GM19372 (cell line): ENCODE data around the gene UIMC1.

Source experiments
- ATAC-seq: cut with Tn5 transposase; IDR thresholded peaks from one replicate; pipeline ENCODE4 v1.9.1; 2021; ENCODE audit warnings: mild to moderate bottlenecking, low read depth, moderate library complexity; ENCODE audit not compliant: unreplicated experiment

The UIMC1 gene

DNA sequence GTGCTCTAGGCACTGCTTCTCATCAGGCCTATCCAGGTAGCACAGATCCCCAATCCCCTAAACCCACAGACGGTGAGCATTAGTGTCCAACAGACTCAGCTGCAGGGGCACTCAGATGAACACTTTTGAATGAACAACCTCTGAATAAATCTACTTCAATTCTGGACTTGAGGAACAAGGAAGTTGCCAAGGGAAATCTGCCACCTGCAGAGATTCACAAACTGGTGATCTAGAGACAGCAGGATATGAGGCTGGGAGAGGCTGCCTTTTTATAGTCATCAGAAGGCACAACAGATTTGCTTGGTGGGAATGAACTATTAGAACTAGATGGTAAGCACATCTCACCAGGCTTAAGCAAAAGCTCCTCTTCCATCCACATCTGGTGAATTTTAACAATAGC lies 100.5 kb downstream of the UIMC1 start:
- no peak for ATAC-seq

DNA sequence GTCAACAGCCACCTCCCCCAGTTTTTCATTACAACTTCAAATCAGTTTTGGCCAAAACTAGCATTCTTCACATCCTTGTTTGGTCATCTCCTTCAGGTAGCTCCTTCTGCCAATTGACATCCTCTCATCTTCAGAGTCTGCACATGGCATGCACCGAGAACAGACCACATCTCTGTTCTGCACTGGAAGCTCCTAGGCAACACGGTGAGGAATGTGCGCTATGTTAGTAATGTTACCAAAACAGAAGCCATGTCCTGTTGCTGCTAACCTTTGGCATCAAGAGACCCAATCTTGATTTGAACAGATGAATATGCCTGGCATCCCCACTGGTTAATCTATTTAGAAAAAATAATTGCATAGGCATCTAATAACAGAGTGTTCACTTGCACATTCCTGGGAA lies 102.3 kb downstream of the UIMC1 start:
- no peak for ATAC-seq

DNA sequence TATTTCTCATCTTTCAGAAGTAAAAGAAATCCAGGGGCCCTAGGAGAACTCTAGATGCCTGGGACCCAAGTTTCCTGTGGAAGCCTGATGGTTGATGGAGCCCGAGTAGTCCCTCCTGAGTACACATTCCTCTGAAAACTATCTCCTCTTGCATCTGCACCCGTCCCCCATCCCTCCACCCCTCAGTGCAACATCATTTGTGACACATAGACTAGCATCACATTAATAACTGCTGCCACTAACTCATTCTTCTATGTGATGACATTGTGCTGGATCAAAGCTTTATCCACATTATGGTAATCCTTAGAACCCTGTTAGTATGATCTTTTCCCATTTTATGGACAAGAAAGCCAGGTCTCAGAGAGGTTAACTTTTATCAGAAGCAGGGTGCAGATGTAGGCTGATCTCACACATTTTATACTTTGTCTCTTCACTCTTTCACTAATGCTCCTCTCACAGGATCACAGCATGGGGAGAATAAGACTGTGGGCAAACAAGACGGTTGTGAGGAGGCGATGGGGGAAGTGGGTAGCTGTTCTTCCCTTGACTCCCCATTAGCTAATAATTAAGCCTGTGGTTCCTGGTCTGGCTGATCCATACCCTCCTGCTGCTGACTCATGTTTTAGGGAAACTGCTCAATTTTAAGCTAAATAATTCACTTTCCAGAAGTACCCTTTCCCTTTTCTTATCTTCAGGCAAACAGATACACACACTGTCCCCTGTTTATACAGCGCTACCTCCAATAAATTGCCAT lies 103.5 kb downstream of the UIMC1 start:
- ATAC-seq, result no peak

DNA sequence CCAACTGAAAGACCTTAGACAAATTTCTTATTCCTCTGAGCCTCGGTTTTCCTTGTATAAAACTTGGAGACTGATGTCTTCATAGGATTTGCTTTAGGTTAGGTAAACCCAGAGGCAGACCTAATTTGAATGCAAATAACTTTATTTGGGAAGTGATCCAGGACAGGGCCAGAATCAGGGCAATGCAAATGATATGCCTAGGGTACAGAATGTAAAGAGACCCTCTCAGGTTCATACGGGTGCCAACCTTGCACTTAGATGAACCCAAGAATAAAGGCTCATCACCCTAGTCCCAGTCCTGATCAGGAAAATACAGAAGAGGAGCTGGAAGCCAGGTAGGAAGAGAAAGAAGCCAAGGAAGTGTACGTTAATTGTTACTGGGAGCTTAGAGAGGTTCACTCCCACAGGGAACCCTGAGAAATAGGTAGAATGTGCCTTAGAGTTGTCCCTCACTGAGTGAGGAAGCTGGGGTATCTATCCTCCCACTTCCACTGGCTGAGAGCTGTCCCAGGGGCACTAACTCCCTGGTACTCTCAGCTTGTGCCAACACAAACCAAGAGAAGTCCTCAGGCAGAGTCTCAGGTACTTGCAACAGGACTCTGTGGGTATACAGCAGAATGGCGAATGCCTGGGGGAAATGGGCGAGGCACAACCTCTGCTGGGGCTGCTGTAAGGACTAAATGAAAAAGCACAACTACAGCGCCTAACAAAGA lies 104.3 kb downstream of the UIMC1 start:
- no peak for ATAC-seq

DNA sequence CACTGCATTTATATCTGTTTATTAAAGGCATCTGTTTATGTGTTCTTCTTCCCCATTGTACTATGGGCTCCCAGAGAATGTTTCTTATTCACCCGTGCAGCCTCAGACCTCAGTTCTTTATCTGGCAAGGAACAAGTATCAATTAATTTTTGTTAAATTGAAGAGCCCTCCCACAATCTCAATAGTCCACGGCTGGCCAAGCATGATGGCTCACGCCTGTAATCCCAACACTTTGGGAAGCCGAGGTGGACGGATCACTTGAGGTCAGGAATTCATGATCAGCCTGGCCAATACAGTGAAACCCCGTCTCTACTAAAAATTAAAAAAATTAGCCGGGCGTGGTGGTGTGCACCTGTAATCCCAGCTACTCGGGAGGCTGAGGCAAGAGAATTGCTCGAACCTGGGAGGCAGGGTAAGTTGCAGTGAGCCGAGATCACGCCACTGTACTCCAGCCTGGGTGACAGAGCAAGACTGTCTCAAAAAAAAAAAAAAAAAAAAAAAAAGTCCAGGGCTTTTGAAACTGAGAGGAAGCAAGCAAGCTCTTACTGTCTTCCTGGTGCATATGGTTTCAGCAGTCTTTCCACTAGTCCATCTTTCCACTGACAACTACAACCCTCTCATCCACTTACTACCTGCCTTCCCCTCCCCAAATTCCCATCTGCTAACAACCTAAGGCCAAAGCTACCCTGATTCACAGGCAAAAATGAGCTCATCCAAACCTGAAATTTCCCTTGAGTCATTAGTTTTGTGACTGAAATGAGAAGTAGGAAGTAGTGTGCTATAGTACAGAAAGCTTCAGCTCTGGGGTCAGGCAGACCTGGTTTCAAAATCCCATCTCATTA lies 105.1 kb downstream of the UIMC1 start:
- no peak for ATAC-seq

DNA sequence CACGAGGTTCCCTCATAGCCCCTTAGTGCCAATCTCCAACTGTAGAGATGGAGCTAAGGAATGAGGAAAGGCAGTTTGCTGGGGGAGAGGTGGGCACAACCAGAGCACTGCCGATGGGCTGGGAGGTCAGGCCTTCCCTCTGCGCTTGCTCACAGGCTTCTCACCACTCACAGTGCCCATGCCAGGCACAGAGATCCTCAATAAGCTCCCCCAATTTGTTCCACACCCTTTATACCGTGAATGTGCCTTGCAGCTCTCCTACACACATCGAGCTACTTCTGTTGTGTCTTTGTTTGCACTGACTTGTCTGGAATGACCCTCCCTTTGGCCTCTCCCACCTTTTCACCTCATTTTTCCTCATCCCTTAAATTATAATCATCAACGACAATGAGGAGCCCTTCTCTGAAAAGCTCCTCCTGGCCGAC lies 105.8 kb downstream of the UIMC1 start:
- no peak for ATAC-seq

DNA sequence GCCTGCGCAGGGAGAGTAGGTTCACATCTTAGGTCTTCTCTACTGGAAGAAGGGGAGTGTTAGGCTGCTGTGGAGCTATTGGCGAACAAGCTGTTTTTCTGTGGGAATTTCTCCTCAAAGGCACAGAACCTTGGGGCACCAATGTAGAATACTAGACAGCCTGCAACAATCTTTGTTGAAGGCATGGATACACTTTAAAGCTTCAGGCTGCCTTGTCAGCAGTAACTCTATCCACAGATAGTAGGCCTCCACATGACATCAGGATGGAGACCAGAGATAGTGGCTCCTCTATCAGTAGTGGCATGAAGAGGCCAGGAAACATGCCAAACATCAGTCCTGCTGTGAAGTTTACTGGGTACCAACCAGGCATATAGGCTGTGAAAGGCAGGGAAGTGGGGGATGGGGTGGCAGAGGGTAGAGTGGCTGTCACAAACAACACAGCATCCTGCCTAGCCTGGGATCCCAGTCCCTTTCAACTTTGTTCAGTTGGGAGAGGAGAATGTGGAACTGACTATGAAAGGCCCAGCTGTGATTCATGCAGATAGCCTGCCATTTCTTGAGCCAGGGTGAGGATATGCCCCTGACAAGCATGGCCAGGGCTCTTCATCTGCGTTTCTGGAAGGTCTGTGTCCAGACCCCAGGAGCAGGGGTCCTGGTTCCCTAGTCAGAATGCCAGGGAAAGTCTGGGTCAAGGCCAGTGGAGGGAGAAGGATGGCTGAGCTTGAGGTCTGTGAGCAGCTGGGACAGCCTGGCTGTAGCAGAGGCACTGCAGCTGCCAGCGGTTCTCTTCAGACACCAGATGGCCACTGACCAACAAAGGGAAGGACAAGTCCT lies 106.4 kb downstream of the UIMC1 start:
- no peak for ATAC-seq

DNA sequence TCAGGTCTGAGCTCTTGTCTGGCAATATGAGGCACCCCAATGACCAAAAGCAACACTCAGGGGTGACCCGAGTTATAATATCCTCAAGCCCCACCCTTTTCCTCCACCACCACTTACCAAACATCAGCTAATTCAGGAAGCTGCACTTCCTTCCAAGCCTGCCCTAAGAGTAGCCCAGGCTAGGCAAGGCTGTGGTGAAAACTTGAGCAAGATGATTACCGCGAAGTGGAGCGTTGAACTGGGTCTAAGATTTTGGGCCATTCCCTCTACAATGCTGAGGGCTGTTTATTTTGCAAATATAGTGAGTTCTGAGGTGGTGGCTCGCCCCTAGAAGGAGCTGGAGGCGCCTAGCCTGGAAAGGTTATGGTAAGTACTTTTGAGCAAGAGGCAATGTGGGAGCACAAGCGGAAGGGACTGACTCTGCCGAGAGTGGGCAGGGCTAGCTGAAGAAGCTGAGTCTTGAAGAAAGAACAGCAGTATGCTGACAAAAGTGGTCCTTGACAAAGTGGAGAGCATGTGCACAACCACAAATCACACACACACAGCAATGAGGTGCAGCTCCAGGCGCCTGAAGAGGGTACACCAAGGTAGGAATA lies 107.2 kb downstream of the UIMC1 start, which contains the start of gene HK3:
HK3 (minus strand) TSS at position 51 of the 596 bp plus-strand sequence. CDS start 3,187 bp downstream, outside the sequence.
- ATAC-seq, result no peak

DNA sequence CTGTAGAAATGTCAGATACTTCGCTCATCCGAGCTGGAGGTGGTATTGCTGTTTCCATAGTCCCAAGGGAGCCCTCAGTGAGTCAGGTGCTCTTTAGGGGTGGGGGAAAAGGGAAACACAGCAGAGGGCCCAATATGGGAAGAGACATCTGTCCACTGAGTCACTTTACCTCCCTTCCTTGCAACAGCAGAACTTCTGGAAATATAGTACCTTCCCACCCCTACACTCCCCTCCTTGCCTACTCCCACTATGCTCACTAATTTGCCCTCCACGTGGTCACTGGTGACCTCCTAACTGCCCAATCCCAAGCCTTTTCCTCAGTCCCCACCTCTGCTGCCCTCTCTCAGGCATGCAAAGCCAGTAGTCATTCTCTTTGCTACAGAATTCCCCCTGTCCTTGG lies 109.3 kb downstream of the UIMC1 start:
- no peak for ATAC-seq

DNA sequence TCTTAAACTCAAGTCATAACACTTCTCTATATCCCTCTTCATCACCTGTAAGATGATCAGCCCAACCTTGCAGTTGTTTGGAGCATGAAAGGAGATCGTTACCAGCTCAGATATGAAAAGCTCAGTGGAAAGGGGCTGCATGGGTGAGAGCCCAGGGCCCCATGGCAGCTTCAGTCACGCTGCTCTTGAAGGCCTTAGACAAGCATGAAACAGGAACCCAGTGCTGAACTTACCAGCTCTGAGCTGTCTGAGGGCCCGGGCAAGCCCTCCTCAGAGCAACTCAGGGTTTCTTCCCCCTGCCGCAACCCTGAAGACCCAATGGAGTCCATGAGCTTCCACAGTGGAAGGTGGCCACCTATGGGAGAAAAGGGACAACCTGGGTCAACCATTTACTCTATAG lies 110.7 kb downstream of the UIMC1 start:
- no peak for ATAC-seq

DNA sequence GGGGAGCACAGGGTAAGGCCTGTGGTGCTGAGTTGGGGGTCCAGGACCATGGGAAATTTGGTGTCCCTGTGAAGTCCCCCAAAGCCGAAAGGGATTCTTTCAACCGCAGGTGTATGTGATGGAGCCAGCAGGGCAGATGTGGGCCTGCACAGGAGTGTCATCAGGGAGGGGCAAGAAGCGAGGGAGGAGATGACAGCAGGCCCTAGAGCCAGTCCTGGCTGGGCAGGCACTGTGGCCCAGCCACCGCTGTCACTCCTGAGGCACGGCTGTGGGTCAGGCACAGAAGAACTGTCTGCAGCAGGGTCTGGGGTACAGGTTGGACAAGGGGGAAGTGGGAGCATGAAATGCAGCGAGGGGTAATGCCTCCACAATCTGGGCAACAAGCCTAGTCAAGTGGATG lies 112.3 kb downstream of the UIMC1 start:
- no peak for ATAC-seq

DNA sequence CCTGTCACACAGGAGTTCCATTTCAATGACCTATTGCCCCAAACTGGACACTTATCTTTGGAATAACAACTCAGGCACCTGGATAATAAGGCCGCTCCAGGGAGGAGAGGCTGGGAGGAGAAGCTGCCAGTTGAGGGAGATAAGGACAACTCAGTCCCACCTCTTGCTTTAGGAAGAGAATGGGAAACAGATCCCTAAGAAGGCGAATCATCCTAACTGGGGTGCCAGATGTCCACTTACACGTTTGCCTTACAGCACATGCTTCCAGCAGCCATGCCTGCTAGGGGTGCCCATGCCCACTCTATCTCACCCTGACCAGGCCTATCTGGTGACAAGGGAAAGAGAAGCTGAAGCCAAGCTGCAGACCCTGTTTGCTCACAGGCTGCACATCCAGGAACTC lies 113.9 kb downstream of the UIMC1 start:
- ATAC-seq, result no peak

DNA sequence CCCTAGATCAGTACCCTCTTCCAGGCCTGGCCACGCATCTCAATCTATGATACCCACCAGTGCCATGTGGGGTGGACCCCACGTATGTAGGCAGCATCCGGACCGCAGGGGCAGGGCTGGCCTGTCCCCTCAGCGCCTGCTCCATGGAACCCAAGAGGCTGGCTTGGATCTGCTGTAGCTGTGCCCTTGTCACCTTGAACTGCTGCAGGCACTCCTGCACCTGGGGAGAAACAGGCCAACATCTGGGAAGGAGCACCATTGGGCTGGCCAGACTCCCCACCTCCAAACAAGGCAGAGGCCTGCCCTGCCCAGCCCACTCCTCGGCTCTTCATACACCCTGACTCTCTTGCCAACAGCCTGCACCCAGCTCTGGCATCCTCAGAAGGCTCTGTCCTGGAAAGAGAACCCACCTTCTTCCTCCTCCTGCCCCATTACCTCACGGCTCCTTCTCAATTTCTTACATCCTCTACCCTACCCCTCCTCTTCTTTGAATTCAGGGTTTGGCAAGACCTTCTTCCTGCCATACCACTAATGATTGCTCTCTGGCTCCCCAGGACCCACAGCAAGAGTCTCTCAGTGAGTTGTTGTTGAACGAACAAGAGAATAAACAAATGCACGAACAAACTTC lies 115.1 kb downstream of the UIMC1 start:
- no peak for ATAC-seq

DNA sequence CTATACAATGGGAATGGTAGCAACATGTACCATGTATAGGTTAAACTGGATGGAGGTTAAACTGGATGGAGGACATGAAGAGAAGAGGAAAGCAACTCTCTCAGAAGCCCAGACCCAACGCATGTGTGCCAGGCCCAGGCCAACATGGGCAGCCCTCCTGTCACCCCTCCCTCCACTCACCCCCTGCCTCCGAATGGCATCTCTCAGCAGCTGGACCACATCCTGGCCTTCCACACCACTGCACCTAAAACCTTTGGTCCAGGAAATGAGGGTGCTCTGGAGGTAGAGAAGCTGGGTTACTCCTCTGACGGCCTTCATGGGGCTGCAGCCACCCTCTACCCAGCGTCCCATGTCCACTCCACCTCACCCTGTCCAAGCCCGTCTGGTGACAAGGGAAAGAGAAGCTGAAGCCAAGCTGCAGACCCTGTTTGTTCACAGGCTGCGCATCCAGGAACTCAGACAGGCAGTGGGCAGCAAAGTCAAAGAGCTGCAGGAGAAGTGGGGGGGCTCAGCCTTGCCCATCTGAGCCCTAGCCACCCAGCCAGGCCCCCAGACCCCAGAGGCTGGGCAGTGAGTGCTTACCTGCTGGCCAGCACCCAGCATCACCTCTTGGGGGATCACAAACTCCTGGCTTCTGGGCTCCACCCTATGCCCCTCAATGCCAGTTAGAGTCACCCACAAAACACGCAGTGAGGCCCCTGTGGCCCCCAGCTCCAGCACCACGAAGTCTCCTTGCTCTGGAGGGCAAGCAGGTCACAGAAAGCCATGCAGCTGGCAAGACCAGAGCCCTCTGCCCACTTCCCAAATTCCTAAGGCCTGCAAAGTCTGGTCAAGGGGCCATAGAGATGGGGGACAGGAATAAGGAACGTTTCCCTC lies 115.9 kb downstream of the UIMC1 start:
- no peak for ATAC-seq

DNA sequence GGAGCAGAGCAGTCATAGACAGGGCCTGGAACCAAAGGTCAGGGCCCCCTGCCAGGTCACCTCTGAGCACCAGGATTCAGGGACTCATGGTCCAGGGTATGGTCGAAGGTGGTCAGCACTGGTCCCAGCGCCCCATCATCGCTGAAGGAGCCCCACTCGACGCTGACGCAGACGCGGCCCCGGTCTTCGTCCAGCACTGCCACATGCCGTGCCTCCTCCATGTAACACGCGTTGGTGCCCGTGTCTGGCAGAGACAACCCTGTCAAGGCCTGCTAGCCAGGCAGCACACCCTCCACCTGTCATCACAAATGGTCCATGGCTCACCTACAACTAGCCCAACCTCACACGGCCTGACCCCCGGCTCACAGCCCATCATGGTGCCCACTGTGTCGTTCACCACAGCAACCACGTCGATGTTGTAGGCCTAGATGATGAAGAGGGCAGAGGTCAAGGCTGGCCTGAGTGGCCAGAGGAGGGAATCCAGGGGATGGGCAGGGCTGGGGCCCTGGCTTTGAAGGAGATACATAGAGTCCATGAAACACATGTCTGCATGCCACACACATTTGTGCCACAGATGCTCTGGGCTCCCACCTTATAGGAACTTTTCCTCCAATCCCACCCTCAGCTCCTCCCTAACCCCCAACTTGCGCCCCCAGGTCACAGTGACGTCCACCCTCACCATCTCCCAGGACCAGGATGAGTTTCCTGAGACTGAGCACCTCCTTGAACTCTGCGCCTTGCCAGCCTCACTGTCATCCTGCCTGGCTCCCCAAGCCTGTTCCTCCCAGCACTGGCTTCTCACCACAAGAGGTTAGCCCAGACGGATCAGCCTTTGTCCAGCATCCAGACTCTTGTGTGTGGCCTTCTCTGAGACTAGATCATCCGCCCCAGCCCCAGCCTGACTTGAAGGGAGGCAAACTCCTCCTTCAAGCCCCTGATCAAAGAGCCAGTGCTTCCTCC lies 117.0 kb downstream of the UIMC1 start:
- no peak for ATAC-seq

DNA sequence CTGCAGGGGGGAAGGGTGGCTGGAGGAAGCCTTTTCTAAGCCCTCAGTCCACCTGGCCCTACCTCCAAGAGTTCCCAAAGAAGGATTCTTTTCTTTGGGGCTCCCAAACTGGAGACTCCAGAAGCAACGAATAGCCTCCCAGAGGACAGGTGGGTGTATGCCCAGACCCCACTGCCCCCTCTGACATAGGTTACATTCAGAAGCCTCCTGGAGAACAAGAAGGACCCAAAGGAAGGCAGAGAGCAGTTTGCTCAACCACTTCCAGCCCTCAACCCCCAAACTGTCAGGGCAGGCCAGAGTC lies 117.8 kb downstream of the UIMC1 start:
- ATAC-seq, result no peak

DNA sequence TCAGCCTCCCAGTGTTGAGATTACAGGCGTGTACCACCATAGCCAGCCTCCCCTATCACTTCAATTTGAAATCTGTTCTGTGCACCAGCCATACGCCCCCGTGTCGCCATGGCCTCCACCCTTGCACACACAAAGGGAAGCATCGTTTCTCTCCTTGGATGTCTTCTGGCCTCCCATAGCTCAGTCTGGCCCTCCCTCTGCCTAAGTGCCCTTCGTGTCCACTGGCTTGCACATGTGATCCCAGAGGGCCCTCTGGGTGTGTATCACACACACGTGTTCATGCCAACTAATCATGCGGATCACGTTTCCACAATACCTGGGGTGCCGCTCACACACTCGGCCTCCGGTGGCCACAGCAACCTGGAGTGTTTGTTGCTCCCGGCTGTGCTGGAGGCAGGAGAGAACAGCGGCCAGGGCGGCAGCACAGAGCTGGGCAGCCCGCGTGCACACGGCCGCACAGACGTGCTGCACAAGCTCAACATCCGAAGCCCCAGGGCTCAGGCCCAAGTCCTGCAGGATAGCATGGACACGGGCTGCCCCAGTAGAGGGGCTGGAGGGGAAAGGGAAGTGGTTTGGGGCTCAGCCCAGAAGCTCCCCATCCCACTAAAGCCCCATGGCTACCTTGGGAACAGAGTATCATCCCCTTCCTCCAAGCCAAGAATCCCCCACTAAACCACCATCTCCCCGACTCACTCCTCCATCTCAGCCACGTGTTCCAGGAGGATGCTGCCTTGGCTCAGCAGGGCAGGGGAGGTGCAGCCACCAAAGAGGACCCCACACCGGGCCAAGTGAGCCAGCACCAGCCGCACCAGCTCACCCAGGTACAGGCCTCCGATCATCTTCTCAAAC lies 118.3 kb downstream of the UIMC1 start:
- no peak for ATAC-seq
